HG03558 (cell line): ENCODE measurements around the gene RHOXF2B.
"Not testable (repeated sequence)": the region's sequence is repeated elsewhere in the genome, so short reads cannot be mapped to it uniquely, and the experiment has no call there.

Source experiments
- ATAC-seq: cut with Tn5 transposase; IDR thresholded peaks from one replicate; pipeline ENCODE4 v1.9.1; 2021; ENCODE audit warnings: moderate number of reproducible peaks; ENCODE audit not compliant: unreplicated experiment; ENCODE audit errors: extremely low read depth

Gene RHOXF2B

DNA sequence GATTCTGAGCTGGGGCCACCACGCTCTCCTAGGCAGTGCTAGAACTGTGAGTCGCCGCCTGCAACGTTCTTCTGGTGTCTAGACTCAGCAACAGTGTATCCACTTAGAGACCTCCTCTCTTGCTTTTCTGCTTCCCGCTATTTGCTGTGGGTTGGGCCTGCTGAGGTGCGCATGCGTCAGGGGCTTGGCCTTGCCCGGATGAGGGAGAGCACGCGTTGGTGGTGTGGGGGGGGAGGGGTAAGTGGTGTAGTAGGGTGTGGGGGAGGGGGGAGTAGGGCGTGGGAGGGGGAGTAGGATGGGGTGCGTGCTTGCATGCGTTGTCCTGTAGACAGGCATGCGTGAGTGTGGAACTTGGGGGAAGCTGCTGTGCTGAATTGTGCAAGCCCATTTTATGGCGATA, at the start of gene RHOXF2B:
RHOXF2B (minus strand) TSS at position 101 of the 400 bp plus-strand sequence. CDS start 138 bp downstream, outside the sequence.
- ATAC-seq = not testable (repeated sequence)

DNA sequence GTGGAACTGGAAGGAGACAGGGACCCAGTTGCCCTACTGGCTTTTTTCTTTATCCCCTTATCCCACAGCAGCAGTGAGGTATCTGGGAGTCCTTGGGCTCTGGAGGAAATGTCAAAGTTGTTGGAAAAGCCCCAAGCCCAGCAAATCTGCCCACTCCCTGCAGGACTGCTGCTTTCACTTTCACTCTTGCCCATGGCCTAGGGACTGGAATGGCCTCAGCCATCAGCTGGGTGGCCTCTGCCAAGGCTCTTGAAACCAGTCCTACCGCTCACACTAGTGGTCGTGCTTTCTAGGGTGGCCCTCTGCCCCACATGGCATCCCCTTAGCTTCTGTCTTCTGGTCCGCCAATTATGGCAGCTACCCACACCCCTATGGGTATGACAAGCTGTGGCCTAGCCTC, 48.0 kb upstream of the RHOXF2B start:
- ATAC-seq = no peak

DNA sequence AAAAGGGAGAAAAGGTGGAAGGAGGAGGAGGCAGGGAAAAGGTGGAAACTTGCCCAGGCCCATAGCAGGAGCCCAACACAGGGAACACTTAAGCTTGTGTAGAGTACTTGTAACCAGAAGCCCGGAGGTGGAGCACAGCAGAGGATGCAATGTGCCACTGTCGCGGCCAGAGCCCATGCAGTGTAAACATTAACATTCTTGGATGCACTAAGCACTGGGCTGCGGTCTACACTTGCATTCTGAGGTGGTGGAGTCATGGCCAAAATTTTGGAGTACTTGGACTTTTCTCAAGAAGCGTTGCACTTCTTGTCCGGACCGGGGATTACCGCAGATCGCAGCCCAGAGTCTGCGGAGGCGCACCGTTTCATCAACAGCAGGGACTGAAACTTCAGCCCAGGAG, 42.7 kb upstream of the RHOXF2B start:
- no peak for ATAC-seq

DNA sequence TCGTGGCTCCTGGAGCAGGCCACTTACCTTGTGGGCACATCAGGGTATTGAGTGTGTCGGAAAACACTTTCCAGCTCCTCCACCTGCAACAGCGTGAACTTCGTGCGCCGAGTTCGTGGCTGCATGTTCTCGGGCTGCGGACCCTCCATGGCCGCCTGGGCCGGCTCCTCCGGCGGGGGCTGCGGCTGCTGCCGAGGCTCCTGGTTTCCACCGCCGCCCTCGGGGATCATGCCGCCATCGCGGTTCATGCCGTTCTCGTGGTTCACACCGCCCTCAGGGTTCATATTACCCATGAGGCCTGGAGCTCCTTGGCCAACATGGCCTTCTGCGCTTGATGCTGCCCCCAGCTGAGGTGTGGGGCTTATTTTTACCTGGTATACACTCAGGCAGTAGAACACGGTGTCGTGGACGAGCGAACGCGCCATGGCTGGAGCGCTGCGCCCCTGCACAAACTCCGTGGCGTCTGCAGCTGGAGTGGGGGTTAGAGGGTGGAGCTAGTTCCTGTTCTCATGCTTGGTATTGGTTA, 38.0 kb upstream of the RHOXF2B start, which contains the start of gene RHOXF1:
RHOXF1 (minus strand) TSS at position 476 of the 526 bp plus-strand sequence; CDS start at position 425, 51 bp downstream.
- no peak for ATAC-seq

DNA sequence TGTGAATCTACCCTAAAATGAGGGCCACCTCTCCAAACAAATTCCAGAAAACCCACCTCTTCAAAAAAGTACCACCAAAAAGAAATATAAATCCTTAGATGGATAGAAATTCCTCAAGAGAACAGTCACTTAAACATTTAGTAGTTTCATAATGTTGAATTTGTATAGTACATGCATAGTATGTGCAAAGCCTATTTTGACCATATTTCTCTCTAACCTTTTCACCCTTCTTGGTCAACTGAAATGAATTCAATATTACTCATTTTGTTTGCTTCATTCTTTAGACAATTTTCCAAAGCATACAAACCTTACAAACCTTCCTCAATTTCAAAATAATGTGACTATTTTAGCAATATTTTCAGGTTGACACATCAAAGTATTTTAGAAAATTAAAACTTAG, 34.1 kb upstream of the RHOXF2B start:
- no peak for ATAC-seq

DNA sequence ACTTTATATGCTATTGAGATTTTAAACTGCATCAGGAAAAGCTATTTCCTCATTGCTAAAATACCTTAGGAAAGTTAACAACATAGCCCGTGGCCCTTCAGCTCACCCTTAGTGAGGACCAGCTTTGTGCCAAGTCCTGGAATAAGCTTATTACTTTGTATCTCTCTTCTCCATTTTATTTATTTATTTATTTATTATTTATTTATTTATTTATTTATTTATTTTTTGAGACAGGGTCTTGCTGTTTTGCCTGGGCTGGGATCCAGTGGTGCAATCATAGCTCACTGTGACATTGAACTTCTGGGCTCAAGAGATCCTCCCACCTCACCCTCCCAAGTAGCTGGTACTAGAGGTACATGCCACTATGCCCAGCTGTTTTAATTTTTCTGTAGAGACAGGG, 31.9 kb upstream of the RHOXF2B start:
- no peak for ATAC-seq

DNA sequence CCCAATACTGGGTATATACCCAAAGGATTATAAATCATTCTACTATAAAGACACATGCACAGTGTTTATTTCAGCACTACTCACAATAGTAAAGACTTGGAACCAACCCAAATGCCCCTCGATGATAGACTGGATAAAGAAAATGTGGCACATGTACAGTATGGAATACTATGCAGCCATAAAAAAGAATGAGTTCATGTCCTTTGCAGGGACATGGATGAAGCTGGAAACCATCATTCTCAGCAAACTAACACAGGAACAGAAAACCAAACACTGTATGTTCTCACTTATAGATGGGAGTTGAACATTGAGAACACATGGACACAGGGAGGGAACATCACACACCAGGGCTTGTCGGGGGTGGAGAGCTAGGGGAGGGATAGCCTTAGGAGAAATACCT, 27.2 kb upstream of the RHOXF2B start:
- not testable (repeated sequence) for ATAC-seq

DNA sequence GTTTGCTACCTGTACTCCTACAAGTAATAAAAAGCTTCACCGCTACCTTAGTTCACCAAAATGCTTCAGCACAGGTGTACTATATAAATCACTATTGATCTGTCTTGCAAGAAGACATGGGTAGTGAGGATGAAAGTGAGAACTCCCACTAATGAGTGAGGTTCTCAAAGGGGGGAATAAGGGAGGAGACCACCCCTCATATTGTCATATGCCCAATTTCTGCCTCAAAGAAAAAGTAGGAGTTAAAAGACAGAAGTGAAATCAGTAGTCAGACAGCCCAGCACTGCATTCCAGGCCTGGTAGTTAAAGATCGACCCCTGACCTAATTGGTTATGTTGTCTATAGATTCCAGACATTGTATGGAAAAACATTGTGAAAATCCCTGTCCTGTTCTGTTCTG, 23.6 kb upstream of the RHOXF2B start:
- ATAC-seq = not testable (repeated sequence)

DNA sequence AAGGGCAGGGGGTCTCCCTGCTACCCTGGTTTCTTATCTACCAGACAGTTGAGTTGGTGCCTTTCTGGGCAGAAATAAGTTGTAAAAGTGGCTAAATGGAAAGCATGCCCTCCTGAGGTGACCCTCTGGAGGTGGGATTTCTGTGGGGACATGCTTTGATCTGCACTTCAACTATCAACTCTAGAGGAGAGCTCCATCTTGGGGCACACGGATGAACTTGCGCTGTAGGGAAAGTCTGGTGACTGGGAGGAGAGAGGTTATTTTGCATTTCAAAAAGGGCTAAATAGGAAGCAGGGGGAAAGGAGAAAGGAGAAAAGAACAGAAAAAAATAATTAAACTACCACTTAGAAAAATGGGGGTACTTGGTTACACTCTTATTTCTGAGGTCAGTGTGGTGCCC, 12.7 kb upstream of the RHOXF2B start:
- ATAC-seq = no peak

DNA sequence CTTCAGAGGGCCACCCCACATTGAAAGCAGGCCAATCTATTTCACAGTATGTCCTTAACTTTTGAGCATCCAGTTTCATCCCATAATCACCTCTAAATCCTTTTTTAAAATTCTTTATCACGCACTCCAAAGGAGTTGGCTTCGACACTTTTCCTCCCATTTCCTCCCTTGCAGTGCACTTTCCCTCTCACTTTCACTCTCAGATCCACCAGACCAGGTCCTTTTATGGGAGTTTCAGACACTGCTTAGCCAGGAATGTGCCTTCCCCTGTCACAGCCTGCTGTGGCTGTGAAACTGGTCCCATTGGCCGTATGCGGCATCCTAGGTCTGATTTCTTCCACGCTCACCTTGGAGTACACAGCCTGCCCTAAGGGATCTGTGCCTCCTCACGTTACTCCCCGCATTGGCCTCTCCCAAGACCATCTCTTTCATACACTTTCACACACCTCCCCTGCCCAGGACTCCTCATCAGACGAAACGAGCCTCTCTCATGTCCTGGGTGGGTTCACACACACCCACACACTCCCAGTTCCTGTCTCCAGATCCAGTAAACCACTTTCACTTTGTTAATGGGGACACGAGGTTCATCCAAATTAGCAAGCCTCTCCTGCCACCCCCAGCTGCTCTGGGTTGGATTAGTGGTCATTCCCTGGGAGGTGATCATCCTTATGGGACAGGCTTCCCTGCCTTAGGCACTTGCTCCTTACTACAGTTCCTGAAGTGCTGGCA, 10.0 kb upstream of the RHOXF2B start:
- ATAC-seq = no peak

DNA sequence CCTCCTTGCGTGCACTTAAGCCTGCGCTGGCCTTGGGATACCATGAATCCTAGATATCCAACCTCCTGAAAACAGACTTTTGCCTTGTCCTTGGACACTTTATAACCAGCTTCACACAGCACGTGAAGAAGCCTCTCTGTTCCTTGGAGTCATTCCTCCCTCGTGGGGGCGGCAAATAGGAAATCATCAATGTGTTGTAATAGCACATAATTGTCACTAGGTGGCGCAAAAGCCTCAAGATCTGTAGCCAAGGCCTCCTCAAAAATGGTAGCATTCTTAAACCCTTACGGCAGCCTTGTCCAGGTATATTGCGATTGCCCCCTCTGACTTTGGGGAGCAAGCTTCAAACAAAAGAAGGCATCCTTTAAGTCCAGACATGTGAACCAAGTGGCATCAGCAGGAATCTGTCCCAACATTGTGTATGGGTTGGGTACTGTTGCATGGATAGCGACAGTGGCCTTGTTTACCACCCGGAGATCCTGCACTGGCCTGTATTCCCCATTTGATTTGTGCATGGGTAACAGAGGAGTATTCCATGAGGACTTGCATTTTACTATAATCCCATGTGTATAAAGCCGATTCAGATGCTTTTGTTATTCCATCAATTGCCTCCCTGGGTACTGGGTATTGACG, 8.2 kb upstream of the RHOXF2B start:
- not testable (repeated sequence) for ATAC-seq

DNA sequence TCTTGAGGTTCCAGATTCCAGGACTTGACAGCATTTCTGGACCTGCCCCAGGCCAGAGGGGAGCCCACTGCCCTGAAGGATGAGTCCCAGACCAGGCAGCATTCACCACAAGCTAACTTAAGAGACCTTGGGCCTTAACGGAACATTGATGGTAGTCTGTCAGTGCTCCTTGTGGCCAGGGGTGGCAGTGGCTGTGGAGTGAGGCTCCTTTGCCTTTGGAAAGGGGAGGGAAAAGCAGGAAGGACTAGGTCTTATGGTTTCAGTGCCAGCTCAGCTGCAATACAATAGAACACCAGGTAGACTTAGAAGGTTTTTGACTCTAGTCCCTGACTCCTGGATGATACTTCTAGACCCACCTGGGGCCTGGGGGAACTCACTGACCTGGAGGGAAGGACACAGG, 11.3 kb downstream of the RHOXF2B start:
- not testable (repeated sequence) for ATAC-seq

DNA sequence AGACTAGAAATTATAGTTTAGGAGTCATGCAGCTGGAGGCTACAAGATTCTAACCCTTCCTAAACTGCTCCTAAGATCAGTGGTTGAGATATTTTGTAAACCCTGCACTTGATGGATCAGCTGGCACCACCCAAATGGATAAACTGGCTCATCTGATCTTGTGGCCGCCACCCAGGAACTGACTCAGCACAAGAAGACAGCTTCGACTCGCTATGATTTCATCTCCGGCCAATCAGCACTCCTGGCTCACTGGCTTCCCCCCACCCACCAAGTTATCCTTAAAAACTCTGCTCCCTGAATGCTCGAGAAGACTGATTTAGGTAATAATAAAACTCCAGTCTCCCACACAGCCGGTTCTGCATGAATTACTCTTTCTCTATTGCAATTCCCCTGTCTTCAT, 34.8 kb downstream of the RHOXF2B start:
- not testable (repeated sequence) for ATAC-seq

DNA sequence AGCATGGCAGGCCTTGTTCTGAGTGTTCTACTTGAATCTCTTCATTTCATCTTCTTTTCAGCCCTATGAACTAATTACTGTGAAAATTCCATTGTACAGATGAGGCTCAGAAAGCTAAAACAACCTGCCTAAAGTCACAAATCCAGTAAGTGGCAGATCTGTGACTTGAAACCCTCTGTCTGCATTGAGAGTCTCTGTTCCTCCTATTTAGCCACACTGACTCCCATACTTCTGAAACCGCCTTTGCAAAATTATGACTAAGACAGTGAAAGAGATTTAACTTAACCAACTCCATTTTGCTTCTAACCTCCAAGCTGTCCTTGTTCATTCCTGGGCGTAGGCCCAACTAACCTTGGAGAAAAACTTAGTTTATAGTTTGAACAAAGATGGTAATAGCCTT, 35.2 kb downstream of the RHOXF2B start:
- peak; percentile 73 for ATAC-seq

DNA sequence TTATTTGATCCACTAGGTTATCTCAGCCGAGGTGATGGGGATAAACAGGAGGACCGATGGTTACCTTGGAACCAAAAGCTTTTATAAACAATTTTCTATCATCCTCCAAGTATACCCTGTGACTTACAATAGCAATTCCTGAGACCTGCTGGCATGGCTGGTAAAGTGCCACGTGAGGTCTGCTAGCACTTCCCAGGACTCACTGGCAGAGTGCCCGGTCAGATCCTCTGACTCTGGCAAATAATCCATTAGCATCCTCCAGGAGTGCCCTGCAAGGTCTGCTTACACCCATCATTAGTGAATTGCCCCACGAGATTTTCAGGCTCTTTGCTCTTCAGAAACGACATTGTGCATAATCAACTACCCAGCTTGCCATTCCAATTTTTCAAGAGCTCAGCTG, 37.3 kb downstream of the RHOXF2B start:
- ATAC-seq = not testable (repeated sequence)

DNA sequence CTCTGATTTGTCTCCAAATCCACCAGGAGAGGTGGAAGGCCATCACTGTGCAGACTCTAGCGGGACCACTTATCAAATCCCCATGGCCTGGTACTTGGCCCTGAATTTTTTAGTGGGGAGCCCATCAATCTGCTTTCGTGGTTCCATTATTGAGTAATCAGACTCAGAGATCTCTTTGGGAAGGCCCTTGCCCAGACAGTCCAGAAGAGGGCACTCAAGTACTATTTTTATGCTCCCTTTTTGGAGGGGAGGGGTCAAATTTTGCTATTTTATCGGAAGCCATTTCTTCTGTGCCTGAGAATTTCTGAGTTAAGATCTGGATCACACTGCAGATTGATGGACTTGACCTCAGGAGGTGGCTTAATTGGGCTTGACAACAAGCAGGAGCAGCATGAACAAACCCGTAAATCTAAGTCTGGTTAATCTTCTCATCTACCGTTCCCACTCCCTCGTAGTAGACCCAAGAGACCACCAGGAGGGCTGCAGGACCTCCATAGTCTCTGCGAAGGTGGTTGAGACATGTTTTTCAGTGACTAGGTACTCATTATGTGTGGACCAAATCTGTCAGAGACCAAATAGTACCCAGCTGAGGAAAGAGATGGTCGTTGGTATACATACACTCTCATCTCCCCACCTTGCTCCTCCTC, 38.3 kb downstream of the RHOXF2B start:
- not testable (repeated sequence) for ATAC-seq

DNA sequence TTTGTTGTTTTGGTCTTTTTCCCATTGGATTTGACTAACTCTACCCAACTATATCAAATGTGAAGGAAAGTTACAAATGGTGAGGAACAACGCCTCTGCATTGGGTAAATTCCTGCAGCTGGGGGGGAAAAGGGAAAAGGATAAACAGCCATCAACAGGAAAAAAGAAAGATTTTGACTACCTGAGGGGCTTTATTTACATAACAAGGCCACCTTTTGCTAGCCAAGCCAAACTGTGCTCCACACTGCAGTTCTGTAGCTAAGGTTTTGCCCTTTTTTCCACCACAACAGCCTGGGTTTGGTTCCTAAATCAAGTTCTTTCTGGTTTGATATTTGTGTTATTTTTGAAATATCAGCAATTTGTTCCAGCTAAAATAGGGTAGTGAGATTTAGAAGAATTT, 40.8 kb downstream of the RHOXF2B start:
- no peak for ATAC-seq

DNA sequence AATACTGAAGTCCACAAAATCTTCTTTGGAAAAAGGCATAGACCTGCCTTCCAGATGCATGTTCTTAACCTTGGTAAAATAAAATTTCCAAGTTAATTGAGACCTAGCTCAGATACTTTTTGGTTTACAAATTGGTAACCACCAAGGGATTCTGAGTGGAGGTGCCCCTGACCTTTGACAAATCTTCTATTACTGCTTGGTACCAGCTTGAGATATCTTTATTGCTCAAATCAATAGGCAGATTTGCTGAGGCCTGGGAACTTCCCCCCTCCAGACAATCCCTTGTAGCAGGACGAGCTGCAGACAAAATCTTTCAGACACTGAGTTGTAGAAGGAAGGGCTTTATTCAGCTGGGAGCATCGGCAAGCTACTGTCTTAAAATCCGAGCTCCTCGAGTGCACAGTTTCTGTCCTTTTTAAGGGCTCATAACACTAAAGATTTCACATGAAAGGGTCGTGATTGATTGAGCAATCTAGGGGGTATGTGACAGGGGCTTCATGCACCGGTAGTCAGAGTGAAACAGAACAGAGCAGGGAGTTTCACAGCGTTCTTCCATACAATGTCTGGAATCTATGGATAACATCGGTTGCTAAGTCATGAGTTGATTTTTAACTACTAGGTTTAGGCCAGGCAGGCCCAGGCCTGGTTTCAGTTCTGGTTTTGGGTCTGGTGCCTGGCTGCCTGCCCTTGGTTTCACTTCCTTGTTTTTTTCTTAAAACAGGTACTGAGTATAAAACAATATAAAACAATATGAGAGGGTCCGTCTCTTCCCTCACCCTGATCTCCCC, 41.8 kb downstream of the RHOXF2B start:
- peak; percentile 74 for ATAC-seq

DNA sequence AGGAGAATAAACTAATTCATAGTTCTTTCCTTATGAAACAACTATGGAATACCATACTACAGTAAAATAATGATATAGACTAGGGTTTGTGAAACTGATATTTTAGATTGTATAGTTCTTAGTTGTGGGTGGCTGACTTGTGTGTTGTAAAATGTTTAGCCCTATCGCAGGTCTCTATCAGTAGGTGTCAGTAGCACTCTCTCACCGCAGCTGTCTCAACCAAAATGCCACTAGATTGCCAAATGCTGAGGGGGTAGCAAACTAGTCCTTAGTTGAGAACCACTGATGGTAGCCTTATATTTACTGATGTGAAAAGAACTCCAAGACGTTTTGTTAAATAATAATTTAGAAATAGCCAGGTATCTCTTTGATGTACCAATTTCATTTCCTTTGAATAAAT, 48.1 kb downstream of the RHOXF2B start:
- no peak for ATAC-seq

DNA sequence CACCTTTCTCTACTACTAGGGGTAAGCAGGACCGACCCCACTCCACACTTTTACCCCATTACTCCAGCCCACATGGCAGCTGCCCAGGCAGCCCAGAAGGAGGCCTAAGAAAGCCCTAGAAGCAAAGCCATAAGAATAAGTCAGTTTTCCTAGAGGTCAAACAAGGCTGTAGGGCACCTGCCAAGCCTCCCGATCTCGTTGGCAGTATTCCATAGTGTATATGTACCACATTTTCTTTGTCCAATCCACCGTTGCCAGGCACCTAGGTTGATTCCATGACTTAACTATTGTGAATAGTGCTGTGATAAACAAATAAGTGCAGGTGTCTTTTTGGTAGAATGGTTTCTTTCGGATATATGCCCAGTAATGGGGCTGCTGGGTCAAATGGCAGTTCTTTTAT, 54.2 kb downstream of the RHOXF2B start:
- ATAC-seq = no peak
